ENCODE measurements around the gene COL26A1.

Gene COL26A1

DNA sequence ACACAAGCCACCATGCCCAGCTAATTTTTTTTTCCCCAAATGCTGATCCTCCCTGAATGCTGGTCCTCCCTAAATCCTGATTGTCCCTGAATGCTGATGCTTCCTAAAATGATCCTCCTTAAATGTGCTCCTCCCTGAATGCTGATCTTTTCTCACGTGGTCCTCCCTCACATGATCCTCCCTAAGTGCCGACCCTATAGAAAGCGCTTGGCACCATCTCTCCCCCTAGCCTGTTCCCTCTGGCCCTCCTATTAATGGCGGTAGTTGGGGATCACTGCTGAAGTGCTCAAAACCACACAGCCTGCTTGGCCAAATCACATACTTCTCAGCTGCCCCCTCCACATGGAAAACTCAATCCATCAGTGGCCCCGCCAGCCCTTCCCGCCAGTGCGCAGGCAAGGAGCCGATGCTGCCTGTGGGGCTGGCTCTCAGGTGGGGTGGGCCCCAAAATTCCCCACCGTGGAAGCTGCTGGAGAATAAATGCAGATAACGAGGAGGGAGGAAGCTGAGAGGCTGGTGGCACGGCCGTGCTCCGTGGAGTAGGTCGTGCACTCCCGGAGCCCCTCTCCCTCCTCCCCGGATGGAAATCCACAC is 42.9 kb downstream of the COL26A1 start:
- Histone ChIP-seq H3K27me3 (ENCODE audit: low read depth, low read length) (peaks cover 3% of the 10 kb centered on the region), H3K27ac (ENCODE audit: low read length) (no peak overlapping the region), H3K4me3 (ENCODE audit: low read depth in 1 of 2, low read length in 2 of 2) (no peak overlapping the region), H3K4me1 (ENCODE audit: control insufficient read depth in 1 of 2, insufficient read depth in 2 of 2, low read length in 2 of 2) (peaks cover 0 to 6% of the 10 kb centered on the region in 2 donors), H3K36me3 (ENCODE audit: control insufficient read depth in 1 of 2, insufficient read depth in 2 of 2, low read length in 2 of 2) (no peaks in the 10 kb centered on the region), H3K9me3 (ENCODE audit: control insufficient read depth in 1 of 2, low read length in 2 of 2) (peaks cover 11 to 13% of the 10 kb centered on the region in 2 donors)

DNA sequence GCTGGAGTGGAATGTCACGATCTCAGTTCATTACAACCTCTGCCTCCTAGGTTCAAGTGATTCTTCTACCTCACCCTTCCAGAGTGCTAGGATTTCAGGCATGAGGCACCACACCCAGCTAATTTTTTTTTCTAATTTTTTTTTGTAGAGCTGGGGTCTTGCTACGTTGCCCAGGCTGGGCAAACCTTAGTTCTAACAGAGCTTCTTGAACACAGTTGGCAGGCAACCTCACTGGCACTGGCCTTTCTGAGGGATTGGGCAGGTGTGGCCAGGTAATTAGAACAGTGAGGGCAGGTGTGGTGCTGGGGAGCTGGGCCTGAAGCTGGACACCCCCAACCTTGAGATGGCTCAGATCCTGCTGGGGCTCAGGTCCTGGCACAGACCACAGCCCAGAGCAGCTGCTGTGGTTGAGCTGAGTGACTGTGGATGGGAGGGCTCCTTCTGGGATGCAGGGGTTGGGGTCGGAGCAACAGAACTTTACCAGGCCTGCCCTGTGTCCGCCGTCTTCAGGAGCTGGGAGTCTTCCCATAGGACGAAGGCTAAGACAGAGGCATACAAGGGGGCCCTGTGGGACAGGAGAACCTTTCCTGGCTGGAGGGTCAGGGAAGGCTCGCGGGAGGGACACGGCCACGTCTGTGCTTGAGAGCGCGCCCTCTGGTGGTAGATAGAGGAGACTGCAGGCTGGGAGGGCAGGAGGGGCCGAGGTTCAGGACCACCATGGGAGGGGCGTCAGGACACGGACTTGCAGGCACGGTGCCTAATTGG is 48.2 kb downstream of the COL26A1 start:
- H3K4me3 ChIP-seq (ENCODE audit: low read depth in 1 of 2, low read length in 2 of 2), result no peak overlapping the region
- peaks cover 3% of the 10 kb centered on the region for H3K27me3 ChIP-seq (ENCODE audit: low read depth, low read length)
- no peak overlapping the region for H3K27ac ChIP-seq (ENCODE audit: low read length)
- no peaks in the 10 kb centered on the region for H3K36me3 ChIP-seq (ENCODE audit: control insufficient read depth in 1 of 2, insufficient read depth in 2 of 2, low read length in 2 of 2)
- H3K9me3 ChIP-seq (ENCODE audit: control insufficient read depth in 1 of 2, low read length in 2 of 2), result peaks cover 11 to 13% of the 10 kb centered on the region in 2 donors
- H3K4me1 ChIP-seq (ENCODE audit: control insufficient read depth in 1 of 2, insufficient read depth in 2 of 2, low read length in 2 of 2), result peaks cover 0 to 4% of the 10 kb centered on the region in 2 donors

DNA sequence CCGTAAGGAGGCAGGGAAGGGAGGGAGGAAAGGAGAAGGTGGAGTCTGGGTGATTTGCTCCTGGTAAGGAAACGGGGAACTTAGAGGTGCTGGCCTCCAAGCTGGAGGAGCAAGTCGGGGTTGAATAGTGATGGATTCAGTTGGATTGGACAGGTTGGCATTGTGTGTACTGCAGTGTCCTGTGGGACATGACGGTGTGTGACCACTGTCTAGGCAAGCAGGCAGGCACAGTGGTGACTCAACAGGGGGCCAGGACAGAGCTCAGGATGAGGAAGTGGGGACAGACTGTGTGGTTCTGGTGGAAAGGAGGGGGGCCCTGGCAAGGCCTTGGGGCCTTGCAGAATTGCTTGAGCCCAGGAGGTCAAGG is 48.8 kb downstream of the COL26A1 start:
- H3K4me3 ChIP-seq (ENCODE audit: low read depth in 1 of 2, low read length in 2 of 2), result no peak overlapping the region
- no peaks in the 10 kb centered on the region for H3K27me3 ChIP-seq (ENCODE audit: low read depth, low read length)
- H3K9me3 ChIP-seq (ENCODE audit: control insufficient read depth in 1 of 2, low read length in 2 of 2), result peaks cover 11 to 13% of the 10 kb centered on the region in 2 donors
- peaks cover 0 to 4% of the 10 kb centered on the region in 2 donors for H3K4me1 ChIP-seq (ENCODE audit: control insufficient read depth in 1 of 2, insufficient read depth in 2 of 2, low read length in 2 of 2)
- no peak overlapping the region for H3K27ac ChIP-seq (ENCODE audit: low read length)
- H3K36me3 ChIP-seq (ENCODE audit: control insufficient read depth in 1 of 2, insufficient read depth in 2 of 2, low read length in 2 of 2), result no peaks in the 10 kb centered on the region

DNA sequence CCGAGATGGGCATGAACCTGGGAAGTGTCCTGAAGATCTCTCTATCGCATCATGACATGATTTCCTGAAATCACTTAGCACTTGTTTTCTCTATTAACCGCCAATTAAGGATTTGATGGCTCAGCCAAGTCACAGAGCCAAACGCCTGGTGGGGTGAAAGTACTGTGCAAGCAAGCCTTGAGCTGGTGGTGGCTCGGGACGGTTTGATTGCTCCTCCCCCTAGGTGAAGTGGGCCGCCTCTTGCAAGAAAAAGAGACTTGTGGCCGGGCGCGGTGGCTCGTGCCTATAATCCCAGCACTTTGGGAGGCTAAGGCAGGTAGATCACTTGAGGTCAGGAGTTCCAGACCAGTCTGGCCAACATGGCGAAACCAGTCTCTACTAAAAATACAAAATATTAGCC is 50.3 kb downstream of the COL26A1 start:
- Histone ChIP-seq H3K4me1 (ENCODE audit: control insufficient read depth in 1 of 2, insufficient read depth in 2 of 2, low read length in 2 of 2) (peaks cover 0 to 4% of the 10 kb centered on the region in 2 donors), H3K27me3 (ENCODE audit: low read depth, low read length) (no peaks in the 10 kb centered on the region), H3K9me3 (ENCODE audit: control insufficient read depth in 1 of 2, low read length in 2 of 2) (peaks cover 11 to 13% of the 10 kb centered on the region in 2 donors), H3K4me3 (ENCODE audit: low read depth in 1 of 2, low read length in 2 of 2) (no peak overlapping the region), H3K27ac (ENCODE audit: low read length) (no peak overlapping the region), H3K36me3 (ENCODE audit: control insufficient read depth in 1 of 2, insufficient read depth in 2 of 2, low read length in 2 of 2) (no peaks in the 10 kb centered on the region)

DNA sequence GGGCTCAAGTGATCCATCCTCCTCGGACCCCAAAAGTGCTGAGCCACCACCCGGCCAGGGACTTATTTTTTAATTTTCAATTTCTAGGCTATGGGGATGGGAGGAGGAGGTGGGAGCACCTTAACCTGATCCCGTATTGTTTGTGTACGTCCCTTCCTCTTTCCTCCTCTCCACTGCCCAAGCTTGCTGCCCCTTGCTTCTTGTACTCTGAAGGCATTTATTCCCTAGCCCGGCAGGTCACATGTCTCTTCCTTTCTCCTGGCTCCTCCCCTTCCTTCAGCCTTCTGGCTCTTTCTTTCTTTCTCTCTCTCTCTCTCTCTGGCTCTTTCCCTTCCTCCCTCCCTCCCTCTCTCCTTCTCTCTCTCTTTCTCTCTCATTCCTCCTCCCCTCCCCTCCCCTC is 56.0 kb downstream of the COL26A1 start:
- Histone ChIP-seq H3K4me3 (ENCODE audit: low read depth in 1 of 2, low read length in 2 of 2) (no peak overlapping the region), H3K4me1 (ENCODE audit: control insufficient read depth in 1 of 2, insufficient read depth in 2 of 2, low read length in 2 of 2) (no peaks in the 10 kb centered on the region), H3K9me3 (ENCODE audit: control insufficient read depth in 1 of 2, low read length in 2 of 2) (no peaks in the 10 kb centered on the region), H3K36me3 (ENCODE audit: control insufficient read depth in 1 of 2, insufficient read depth in 2 of 2, low read length in 2 of 2) (no peaks in the 10 kb centered on the region), H3K27ac (ENCODE audit: low read length) (no peak overlapping the region), H3K27me3 (ENCODE audit: low read depth, low read length) (no peaks in the 10 kb centered on the region)

DNA sequence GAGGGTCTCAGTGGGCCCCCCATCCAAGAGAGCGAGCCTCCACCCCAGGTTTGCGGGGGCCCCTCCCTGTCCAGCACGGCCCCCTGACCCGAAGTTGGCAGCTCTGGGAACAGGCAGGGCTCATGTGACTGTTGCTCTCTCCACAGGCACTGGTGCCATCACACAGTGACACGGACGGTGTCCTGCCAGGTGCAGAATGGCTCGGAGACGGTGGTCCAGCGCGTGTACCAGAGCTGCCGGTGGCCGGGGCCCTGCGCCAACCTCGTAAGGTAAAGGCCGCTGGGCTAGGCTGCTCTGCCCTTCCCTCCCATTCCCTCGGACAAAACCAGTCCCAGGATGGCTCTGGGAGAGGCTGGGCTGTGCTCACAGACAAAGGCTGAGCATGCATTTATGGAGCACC is 57.2 kb downstream of the COL26A1 start:
- Histone ChIP-seq H3K27ac (ENCODE audit: low read length) (no peak overlapping the region), H3K27me3 (ENCODE audit: low read depth, low read length) (no peaks in the 10 kb centered on the region), H3K4me1 (ENCODE audit: control insufficient read depth in 1 of 2, insufficient read depth in 2 of 2, low read length in 2 of 2) (no peaks in the 10 kb centered on the region), H3K36me3 (ENCODE audit: control insufficient read depth in 1 of 2, insufficient read depth in 2 of 2, low read length in 2 of 2) (no peaks in the 10 kb centered on the region), H3K4me3 (ENCODE audit: low read depth in 1 of 2, low read length in 2 of 2) (no peak overlapping the region), H3K9me3 (ENCODE audit: control insufficient read depth in 1 of 2, low read length in 2 of 2) (no peaks in the 10 kb centered on the region)

DNA sequence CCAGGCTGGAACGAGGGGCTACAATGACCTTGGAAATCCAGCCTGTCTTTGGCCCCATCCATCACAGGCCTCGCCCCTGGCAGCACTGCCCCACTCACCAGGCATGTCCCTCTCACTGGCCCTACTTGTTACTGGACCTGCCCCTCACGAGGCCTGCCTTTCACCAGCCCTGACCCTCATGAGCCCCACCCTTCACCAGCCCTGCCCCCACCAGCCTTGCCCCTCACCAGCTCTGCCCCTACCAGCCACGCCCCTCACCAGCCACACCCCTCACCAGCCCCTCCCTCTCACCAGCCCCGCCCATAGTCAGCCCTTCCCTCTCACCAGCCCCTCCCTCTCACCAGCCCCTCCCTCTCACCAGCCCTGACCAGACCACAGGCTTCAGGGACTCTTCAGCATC is 57.8 kb downstream of the COL26A1 start:
- Histone ChIP-seq H3K9me3 (ENCODE audit: control insufficient read depth in 1 of 2, low read length in 2 of 2) (no peaks in the 10 kb centered on the region), H3K27ac (ENCODE audit: low read length) (no peak overlapping the region), H3K4me1 (ENCODE audit: control insufficient read depth in 1 of 2, insufficient read depth in 2 of 2, low read length in 2 of 2) (no peaks in the 10 kb centered on the region), H3K36me3 (ENCODE audit: control insufficient read depth in 1 of 2, insufficient read depth in 2 of 2, low read length in 2 of 2) (no peaks in the 10 kb centered on the region), H3K27me3 (ENCODE audit: low read depth, low read length) (no peaks in the 10 kb centered on the region), H3K4me3 (ENCODE audit: low read depth in 1 of 2, low read length in 2 of 2) (no peak overlapping the region)

DNA sequence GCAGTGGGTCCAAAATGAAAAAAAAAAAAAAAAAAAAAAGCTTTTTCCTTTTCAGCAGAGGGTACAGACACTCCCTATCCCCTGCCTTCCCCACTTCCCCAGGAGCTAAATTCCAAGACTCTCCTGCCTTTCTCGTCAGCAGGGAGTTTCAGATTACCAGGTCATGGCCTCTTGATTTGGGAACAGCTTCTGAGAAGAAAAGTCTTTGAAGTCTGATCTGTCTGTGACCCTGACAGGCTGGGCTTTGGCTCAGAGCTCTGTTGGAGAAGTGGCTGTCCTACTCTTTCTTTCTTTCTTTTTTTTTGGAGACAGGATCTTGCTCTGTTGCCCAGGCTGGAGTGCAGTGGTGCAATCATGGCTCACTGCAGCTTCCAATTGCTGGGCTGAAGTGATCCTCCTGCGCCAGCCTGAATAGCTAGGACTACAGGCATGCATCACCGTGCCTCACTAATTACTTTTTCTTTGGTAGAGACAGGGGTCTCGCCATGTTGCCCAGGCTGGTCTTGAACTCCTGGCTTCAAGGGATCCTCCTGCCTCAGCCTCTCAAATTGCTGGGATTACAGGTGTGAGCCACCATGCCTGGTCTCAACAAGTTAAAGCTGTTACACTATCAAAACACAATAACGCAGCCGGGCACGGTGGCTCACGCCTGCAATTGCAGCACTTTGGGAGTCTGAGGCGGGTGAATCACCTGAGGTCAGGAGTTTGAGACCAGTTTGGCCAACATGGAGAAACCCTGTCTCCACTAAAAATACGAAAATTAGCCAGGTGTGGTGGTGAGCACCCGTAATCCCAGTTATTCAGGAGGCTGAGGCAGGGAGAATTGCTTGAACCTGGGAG is 59.9 kb downstream of the COL26A1 start:
- H3K27me3 ChIP-seq (ENCODE audit: low read depth, low read length), result no peaks in the 10 kb centered on the region
- no peaks in the 10 kb centered on the region for H3K4me1 ChIP-seq (ENCODE audit: control insufficient read depth in 1 of 2, insufficient read depth in 2 of 2, low read length in 2 of 2)
- H3K4me3 ChIP-seq (ENCODE audit: low read depth in 1 of 2, low read length in 2 of 2), result no peak overlapping the region
- H3K36me3 ChIP-seq (ENCODE audit: control insufficient read depth in 1 of 2, insufficient read depth in 2 of 2, low read length in 2 of 2), result no peaks in the 10 kb centered on the region
- H3K27ac ChIP-seq (ENCODE audit: low read length), result no peak overlapping the region
- H3K9me3 ChIP-seq (ENCODE audit: control insufficient read depth in 1 of 2, low read length in 2 of 2), result no peaks in the 10 kb centered on the region

DNA sequence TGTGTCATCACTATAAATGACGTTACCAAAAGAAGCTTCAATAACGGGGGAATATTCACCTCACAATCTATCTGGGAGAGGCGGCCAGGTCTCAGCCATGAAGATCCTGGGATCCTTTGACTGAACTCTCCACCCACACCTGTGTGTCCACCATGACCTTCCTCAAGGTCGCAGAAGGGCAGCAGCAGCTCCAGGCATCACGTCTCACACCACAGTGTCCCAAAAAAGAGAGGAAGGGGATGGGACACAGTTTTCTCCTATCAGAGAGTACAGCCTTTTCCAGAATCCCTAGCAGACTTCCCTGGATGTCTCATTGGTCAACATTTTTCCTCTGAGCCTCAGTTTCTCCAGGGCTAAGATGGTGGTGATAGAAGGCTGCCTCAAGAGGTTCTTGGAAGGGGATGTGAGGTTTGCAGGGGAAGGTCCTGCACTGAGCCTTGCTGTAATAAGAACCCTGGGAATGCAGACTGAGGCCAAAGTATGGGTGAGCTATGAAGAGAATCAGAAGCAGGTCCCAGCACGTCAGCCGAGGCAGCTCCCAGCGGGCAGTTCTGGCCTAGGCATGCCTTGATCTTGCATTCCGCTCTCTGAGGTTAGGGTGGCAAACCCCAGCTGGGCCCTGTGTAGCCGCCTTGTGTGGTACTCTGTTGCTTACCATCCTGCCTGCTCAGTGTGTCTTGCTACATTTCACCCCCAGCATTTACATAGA is 63.8 kb downstream of the COL26A1 start:
- H3K27me3 ChIP-seq (ENCODE audit: low read depth, low read length), result no peaks in the 10 kb centered on the region
- no peaks in the 10 kb centered on the region for H3K9me3 ChIP-seq (ENCODE audit: control insufficient read depth in 1 of 2, low read length in 2 of 2)
- no peak overlapping the region for H3K27ac ChIP-seq (ENCODE audit: low read length)
- H3K4me1 ChIP-seq (ENCODE audit: control insufficient read depth in 1 of 2, insufficient read depth in 2 of 2, low read length in 2 of 2), result no peaks in the 10 kb centered on the region
- no peak overlapping the region for H3K4me3 ChIP-seq (ENCODE audit: low read depth in 1 of 2, low read length in 2 of 2)
- no peaks in the 10 kb centered on the region for H3K36me3 ChIP-seq (ENCODE audit: control insufficient read depth in 1 of 2, insufficient read depth in 2 of 2, low read length in 2 of 2)

DNA sequence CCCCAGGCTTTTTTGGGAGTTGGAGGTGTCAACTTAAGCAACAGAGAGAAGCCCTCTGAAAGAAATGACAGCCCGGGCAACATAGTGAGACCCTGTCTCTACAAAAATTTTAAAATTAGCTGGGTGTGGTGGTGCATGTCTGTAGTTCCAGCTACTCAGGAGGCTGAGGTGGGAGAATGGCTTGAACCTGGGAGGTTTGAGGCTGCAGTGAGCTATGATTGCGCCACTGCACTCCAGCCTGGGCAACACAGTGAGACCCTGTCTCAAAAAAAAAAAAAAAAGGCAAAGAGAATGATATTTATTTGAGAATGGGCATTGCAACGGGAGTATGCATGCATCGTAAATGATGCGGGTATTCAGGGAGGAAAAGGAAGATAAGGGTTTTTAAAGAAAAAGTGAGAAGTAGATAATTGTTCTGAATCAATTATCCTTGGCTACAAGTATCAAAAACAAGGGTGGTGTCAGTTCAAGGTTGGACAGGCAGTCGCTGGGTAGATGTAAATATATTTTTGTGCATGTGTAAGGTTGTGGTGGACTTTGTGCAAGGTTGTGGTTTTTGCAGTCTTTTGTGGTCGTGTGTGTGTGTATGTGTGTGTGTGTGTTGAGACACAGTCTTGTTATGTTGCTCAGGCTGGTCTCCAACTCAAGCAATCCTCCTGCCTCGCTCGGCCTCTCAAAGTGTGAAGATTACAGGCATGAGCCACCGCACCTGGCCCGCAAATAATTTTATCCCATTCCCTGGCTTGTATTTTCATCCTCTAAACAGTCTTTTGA is 65.6 kb downstream of the COL26A1 start:
- Histone ChIP-seq H3K4me3 (ENCODE audit: low read depth in 1 of 2, low read length in 2 of 2) (no peak overlapping the region), H3K27me3 (ENCODE audit: low read depth, low read length) (peaks cover 4% of the 10 kb centered on the region), H3K4me1 (ENCODE audit: control insufficient read depth in 1 of 2, insufficient read depth in 2 of 2, low read length in 2 of 2) (no peaks in the 10 kb centered on the region), H3K36me3 (ENCODE audit: control insufficient read depth in 1 of 2, insufficient read depth in 2 of 2, low read length in 2 of 2) (no peaks in the 10 kb centered on the region), H3K27ac (ENCODE audit: low read length) (no peak overlapping the region), H3K9me3 (ENCODE audit: control insufficient read depth in 1 of 2, low read length in 2 of 2) (no peaks in the 10 kb centered on the region)

Data from muscle layer of duodenum (tissue), 2 donors.